Astrocyte of the cerebellum (primary cell): ENCODE results near the gene PTPN4.

Source experiments
- DNase-seq: peaks from one replicate; pipeline ENCODE4 v3.0.0-alpha.2; 2011; ENCODE audit warnings: low read depth
- H3K4me3 ChIP-seq: 2 replicates; pipeline ENCODE4 v1.5.1; 2011; ENCODE audit warnings: mild to moderate bottlenecking, low read depth, low read length, moderate library complexity
- in situ Hi-C: cut with HindIII; loops from 2 replicates; pipeline ENCODE4 v1.10.0; 2017; ENCODE audit warnings: low sequenced_read_pairs
- TF ChIP-seq, protein P1 (sequence below): IDR thresholded peaks from 2 replicates; pipeline ENCODE4 v1.5.1; 2012; ENCODE audit warnings: low read length, low read depth, moderate library complexity, mild to moderate bottlenecking; ENCODE audit errors: missing control alignments

PTPN4 gene

DNA sequence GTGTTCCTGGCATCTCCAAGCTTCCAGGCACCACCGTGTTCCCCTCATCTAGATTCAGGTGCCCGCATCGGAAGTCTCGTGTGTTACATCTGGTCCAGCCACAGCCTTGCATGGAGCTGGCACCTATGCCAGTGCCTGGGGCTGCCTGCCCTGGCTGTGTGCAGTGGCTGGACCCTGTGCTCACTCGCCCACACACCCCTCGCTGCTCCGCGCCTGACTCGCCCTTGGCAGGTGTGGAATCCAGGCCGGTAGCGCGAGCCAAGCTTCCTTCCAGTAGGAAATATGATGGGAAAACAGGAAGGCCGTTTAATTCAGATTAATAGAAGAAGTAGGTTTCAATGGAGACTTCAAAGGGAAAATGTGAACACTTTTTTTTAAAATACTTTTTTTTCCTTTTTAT is 78.0 kb downstream of the PTPN4 start:
- TF ChIP-seq, protein P1, sequence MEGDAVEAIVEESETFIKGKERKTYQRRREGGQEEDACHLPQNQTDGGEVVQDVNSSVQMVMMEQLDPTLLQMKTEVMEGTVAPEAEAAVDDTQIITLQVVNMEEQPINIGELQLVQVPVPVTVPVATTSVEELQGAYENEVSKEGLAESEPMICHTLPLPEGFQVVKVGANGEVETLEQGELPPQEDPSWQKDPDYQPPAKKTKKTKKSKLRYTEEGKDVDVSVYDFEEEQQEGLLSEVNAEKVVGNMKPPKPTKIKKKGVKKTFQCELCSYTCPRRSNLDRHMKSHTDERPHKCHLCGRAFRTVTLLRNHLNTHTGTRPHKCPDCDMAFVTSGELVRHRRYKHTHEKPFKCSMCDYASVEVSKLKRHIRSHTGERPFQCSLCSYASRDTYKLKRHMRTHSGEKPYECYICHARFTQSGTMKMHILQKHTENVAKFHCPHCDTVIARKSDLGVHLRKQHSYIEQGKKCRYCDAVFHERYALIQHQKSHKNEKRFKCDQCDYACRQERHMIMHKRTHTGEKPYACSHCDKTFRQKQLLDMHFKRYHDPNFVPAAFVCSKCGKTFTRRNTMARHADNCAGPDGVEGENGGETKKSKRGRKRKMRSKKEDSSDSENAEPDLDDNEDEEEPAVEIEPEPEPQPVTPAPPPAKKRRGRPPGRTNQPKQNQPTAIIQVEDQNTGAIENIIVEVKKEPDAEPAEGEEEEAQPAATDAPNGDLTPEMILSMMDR = no peak
- in situ Hi-C loops = no loop called here
- DNase-seq = no peak
- H3K4me3 ChIP-seq = no peak overlapping the region

GRCh38 chr2:119838179-119838578 is 78.5 kb downstream of the PTPN4 start:
- no peak for DNase-seq
- in situ Hi-C loops = no loop called here
- TF ChIP-seq, protein P1 = no peak
- no peak overlapping the region for H3K4me3 ChIP-seq

GRCh38 chr2:119841550-119841949 is 81.8 kb downstream of the PTPN4 start:
- in situ Hi-C loops = no loop called here
- DNase-seq = no peak
- TF ChIP-seq, protein P1 = no peak
- no peak overlapping the region for H3K4me3 ChIP-seq

- no peak for DNase-seq
- in situ Hi-C loops = no loop called here
- TF ChIP-seq, protein P1 = no peak
- H3K4me3 ChIP-seq = no peak overlapping the region
Observed at GRCh38 chr2:119846021-119846420, 86.3 kb downstream of the PTPN4 start.

- in situ Hi-C loops = no loop called here
- no peak overlapping the region for H3K4me3 ChIP-seq
- TF ChIP-seq, protein P1 = no peak
- no peak for DNase-seq
Observed at GRCh38 chr2:119849838-119850565, 90.3 kb downstream of the PTPN4 start.

DNA sequence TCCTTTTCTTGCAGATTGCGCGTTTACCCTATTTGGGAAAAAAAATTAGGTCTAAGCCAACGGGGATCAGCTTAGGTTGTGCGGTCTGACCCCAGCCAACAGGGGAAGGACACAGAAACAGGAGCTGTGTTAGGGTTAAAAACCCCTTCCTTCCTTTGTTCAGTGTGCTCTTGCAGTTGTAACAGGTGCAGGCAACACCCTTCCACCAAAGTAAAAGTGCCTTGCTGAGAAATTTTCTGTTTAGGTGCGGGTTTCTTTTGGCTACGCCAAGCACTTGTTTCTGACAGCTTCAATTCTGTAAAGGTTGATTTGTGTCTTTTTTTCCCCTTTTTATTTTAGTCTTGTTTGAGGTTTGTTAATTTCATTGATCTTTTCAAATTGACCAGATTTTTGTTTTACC is 92.5 kb downstream of the PTPN4 start:
- in situ Hi-C loops = no loop called here
- TF ChIP-seq, protein P1 = no peak
- H3K4me3 ChIP-seq = no peak overlapping the region
- DNase-seq = no peak
